H1 (cell line): ENCODE measurements around the gene USP13. TPM values are rescaled to one million over a fixed set of nuclear protein-coding genes. Genes with fewer than 3 reads are reported as not detected.

Experiments used
- ASH2L ChIP-seq: fragments of 200-600, 300-600 bp; sonication (generic); IDR thresholded peaks from one replicate; pipeline ENCODE4 v1.7.1; 2017; ENCODE audit warnings: low read length
- MAFK ChIP-seq: IDR thresholded peaks from 2 replicates; pipeline ENCODE4 v1.6.1; 2012; ENCODE audit warnings: low read depth, mild to moderate bottlenecking, improper control_type of control experiment, low read length
- SP4 ChIP-seq: IDR thresholded peaks from 2 replicates; pipeline ENCODE4 v1.6.1; 2012; ENCODE audit warnings: low read length, inconsistent platforms
- TAF1 ChIP-seq: IDR thresholded peaks from 2 replicates; pipeline ENCODE4 v1.6.1; 2011; ENCODE audit warnings: mild to moderate bottlenecking, low read depth, low read length
- polyA plus RNA-seq, 7 experiments: library from polyadenylated mRNA; depleted of rRNA in 3 of 7; stranded (reverse) in 5 of 7; unstranded in 2 of 7; fragments of >200 nt in 5 of 7; fragments of 200-250 nt in 2 of 7; gene quantifications; 1 replicate in 5 of 7; 2 replicates in 1 of 7; 4 replicates in 1 of 7; pipeline versions ENCODE4 v1.2.1 to v1.2.3, GENCODE V29; 2011 to 2013; ENCODE audit warnings: missing spikeins in 2 of 7, mixed read lengths in 2 of 7
- total RNA-seq: library from RNA; stranded (reverse); fragmentation: NEBNext Ultra II Directional; extraction: Animal tissue kit (Norgen Biotek cat#: 25700); gene quantifications from 2 replicates; pipeline ENCODE4 v1.2.1, GENCODE V29; 2021

Gene USP13
- total and polyA plus RNA-seq, 2 of the 8 experiments (the other 6 are each of a cell fraction or from before 2014, with no cell fraction given): 7.9 to 25.9 TPM

- TF ChIP-seq ASH2L (no peak), SP4 (no peak), TAF1 (no peak), MAFK (no peak)
Observed at GRCh38 chr3:179794355-179794754, 141.5 kb downstream of the USP13 start (continued).
